Subcutaneous adipose tissue (tissue), 4 donors: Measurements from ENCODE around the gene ZNF506. TPM values are rescaled to one million over a fixed set of nuclear protein-coding genes. Genes with fewer than 3 reads are reported as not detected.

ENCODE experiments used
- total RNA-seq, 4 donors: library from RNA; depleted of rRNA; stranded (reverse); fragments of >200 nt; gene quantifications; one replicate each; pipeline ENCODE4 v1.1.0, GENCODE V29; 2016
- TF ChIP-seq, protein P1 (sequence below): fragments of 450-650 bp; IDR thresholded peaks from one replicate; pipeline ENCODE4 v1.5.1; 2016; ENCODE audit warnings: low read depth, mild to moderate bottlenecking, control low read depth, antibody characterized with exemption, moderate library complexity

ZNF506 gene
- total RNA-seq, 4 donors from 2014 or later = 31.4 to 39.0 (median 36.7) TPM

DNA sequence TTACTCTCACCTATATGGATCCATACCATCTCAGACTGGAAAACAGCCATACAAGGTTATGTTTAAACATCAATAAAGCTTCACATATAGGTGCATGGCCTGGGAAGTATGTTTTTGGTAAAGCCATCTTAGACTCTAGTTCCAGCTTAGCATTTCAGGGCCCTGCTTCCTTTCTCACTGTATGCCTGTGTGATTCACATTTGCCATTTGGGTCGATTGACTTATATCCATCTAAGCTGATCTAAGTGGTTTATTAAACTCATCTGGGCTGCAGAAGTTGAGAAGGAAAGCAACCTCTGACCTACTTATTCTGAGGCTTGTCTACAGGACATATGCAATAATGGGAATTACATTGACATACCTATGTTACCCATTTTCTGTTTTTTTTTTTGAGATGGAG, 33.5 kb downstream of the ZNF506 start:
- TF ChIP-seq, protein P1, sequence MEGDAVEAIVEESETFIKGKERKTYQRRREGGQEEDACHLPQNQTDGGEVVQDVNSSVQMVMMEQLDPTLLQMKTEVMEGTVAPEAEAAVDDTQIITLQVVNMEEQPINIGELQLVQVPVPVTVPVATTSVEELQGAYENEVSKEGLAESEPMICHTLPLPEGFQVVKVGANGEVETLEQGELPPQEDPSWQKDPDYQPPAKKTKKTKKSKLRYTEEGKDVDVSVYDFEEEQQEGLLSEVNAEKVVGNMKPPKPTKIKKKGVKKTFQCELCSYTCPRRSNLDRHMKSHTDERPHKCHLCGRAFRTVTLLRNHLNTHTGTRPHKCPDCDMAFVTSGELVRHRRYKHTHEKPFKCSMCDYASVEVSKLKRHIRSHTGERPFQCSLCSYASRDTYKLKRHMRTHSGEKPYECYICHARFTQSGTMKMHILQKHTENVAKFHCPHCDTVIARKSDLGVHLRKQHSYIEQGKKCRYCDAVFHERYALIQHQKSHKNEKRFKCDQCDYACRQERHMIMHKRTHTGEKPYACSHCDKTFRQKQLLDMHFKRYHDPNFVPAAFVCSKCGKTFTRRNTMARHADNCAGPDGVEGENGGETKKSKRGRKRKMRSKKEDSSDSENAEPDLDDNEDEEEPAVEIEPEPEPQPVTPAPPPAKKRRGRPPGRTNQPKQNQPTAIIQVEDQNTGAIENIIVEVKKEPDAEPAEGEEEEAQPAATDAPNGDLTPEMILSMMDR = no peak

DNA sequence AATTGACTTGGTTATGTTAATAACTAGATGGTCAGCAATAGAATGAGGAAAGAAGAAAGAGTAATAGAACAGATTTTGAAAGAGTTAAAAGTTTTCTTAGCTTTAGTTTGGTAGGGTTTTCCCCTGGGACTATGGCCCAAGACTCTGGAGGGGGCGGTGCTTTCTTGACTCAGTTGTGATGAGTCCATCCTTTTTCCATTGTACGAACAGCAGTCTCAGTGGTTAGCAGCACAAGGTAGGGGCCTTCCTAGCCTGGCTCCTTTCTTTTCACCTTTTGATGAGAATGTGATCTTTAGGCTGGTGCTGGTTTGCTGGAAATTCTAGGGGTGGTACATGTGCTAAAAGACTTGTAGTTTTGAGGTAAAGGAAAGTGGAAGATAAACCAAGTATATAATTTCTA, 38.8 kb downstream of the ZNF506 start:
- TF ChIP-seq, protein P1 = no peak

DNA sequence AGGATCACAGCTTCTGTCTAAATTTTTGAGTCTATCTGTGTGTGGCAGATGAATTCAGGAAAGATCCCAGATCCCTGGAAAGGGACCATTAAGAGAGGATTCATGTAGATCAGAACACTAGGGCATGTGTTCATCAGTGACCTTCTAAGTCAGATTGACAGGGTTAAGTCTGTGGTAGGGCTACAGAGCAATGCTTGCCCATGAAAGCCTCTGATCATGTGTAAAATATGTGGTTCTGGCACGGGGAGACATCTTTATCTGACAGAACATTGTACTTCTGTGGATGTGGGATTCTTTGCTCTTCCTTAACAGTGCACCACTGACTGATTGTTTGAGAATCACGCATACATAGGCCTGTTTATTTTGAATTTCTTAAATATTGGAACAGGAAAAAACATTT, 42.9 kb downstream of the ZNF506 start:
- TF ChIP-seq, protein P1 = no peak

DNA sequence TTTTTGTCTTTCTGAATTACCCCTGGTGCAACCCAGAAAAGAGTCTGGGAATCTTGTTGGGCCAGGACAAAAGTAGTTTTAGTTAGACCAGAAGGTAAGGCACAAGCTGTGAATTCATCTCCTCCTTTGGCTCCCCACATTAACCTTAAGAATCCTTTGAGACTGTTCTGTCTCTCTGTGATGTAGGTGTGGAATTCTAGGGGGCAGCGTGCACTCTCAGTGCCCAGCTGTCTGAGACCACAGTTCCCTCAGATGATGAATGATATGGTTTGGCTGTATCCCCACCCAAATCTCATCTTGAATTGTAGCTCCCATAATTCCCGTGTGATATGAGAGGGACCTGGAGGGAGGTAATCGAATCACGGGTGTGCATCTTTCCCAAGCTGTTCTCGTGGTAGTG, 43.9 kb downstream of the ZNF506 start:
- TF ChIP-seq, protein P1 = no peak

DNA sequence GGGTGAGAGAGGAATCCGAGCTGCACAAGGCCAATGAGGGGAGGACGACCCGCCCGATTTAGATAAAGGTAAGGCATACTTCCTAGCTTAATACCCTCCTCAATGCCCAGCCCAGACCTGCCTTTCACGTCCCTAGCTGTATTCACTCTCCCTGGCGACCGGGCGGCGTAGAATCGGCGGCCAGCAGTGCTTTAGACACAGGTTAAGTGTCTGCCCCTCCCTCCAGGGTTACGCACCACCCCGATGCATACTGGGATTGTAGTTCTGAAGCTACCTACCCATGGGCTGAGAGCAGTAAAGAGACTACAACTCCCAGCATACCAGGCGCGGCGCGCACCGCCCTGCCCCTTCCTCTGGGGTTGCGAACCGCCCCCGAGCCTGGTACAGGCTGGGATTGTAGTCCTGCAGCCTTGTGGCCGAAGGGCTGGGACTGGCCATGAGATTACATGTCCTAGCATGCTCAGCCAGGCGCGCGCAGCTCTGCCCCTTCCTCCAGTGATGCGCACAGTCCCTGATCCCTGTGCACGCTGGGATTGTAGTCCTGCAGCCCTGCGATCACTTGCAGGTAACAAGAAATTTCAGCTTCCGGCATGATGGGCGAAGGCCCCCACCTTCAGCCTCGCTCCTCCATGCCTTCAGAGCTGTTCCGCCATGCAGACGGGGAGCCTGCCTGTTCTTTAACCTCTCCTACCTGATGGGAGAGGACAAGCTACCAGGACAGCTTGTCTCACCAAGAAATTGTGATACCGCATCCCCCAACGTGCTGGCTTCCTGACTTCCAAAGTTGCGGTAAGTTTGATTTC, 45.1 kb downstream of the ZNF506 start:
- TF ChIP-seq, protein P1 = no peak

DNA sequence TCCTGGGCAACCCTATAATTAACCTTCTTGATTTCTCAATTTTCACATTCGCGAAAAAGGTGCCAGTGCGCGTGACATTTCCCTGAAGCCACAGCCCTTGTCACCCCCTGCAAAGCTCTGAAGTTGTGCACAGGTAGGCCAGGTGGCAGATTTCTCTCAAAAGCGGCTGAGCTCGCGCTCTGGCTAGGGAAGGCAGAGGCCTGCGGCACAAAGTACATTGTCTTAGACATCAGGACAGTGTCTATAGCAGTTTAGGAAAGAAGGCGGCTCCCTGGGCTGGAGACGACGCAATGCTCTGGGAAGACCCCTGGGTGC, 45.7 kb downstream of the ZNF506 start:
- TF ChIP-seq, protein P1 = no peak

DNA sequence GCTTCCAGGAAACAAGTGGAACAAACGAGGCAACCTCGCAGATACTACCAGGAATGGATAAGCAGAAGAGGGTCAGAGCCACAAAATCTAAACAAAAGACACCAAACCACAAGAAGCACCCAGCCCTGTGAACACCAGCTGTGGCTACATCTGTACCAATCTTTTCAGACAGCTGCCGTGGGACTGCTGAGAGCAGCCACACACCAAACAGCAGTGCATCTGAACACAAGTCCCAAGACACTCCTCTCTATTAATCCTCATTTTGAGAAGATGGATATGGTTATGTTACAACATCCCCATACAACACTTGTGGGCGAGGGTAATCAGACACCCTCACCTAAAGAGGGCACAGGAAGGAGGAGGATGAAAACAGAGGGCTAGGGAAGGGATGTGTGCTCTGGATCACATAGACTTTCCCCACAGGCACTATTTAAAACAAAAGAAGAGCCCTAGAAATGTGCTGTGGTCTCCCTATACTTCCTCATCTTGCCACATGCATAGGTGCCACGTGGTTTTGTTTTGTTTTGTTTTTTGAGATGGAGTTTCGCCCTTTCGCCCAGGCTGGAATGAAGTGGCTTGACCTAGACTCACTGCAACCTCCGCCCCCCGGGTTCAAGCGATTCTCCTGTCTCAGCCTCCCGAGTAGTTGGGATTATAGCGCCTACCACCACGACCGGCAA, 47.1 kb downstream of the ZNF506 start:
- TF ChIP-seq, protein P1 = no peak
